ENCODE results near the gene HMCN1.

Gene HMCN1

GRCh38 chr1:185912504-185912903 is 178.3 kb downstream of the HMCN1 start:
- no peak for DNase-seq (ENCODE audit: low read depth in 2 of 2)

GRCh38 chr1:185914089-185914488 is 179.9 kb downstream of the HMCN1 start:
- no peak for DNase-seq (ENCODE audit: low read depth in 2 of 2)

GRCh38 chr1:185916861-185917260 is 182.7 kb downstream of the HMCN1 start:
- DNase-seq (ENCODE audit: low read depth in 2 of 2) = no peak

- DNase-seq (ENCODE audit: low read depth in 2 of 2) = no peak
Measured at GRCh38 chr1:185917646-185918045, 183.5 kb downstream of the HMCN1 start.

- DNase-seq (ENCODE audit: low read depth in 2 of 2) = no peak
Measured at GRCh38 chr1:185920602-185921001, 186.4 kb downstream of the HMCN1 start.

GRCh38 chr1:185921636-185922035 is 187.4 kb downstream of the HMCN1 start:
- DNase-seq (ENCODE audit: low read depth in 2 of 2) = no peak

- DNase-seq (ENCODE audit: low read depth in 2 of 2) = no peak
Measured at GRCh38 chr1:185926588-185926987, 192.4 kb downstream of the HMCN1 start.

- DNase-seq (ENCODE audit: low read depth in 2 of 2) = no peak
Measured at GRCh38 chr1:185929776-185930175, 195.6 kb downstream of the HMCN1 start.

GRCh38 chr1:185931438-185931837 is 197.2 kb downstream of the HMCN1 start:
- no peak for DNase-seq (ENCODE audit: low read depth in 2 of 2)

GRCh38 chr1:185933580-185933979 is 199.4 kb downstream of the HMCN1 start:
- no peak for DNase-seq (ENCODE audit: low read depth in 2 of 2)

GRCh38 chr1:185934476-185935189 is 200.4 kb downstream of the HMCN1 start:
- DNase-seq (ENCODE audit: low read depth in 2 of 2) = no peak

GRCh38 chr1:185935360-185935759 is 201.2 kb downstream of the HMCN1 start:
- no peak for DNase-seq (ENCODE audit: low read depth in 2 of 2)

- DNase-seq (ENCODE audit: low read depth in 2 of 2) = no peak
Measured at GRCh38 chr1:185936641-185937040, 202.4 kb downstream of the HMCN1 start.

GRCh38 chr1:185938396-185938795 is 204.2 kb downstream of the HMCN1 start:
- DNase-seq (ENCODE audit: low read depth in 2 of 2) = no peak

- DNase-seq (ENCODE audit: low read depth in 2 of 2) = no peak
Measured at GRCh38 chr1:185939142-185939541, 205.0 kb downstream of the HMCN1 start.

- DNase-seq (ENCODE audit: low read depth in 2 of 2) = no peak
Measured at GRCh38 chr1:185942961-185943360, 208.8 kb downstream of the HMCN1 start.

GRCh38 chr1:185956881-185957280 is 222.7 kb downstream of the HMCN1 start:
- no peak for DNase-seq (ENCODE audit: low read depth in 2 of 2)

- no peak for DNase-seq (ENCODE audit: low read depth in 2 of 2)
Measured at GRCh38 chr1:185957441-185958363, 223.5 kb downstream of the HMCN1 start.

- no peak for DNase-seq (ENCODE audit: low read depth in 2 of 2)
Measured at GRCh38 chr1:185960422-185961321, 226.5 kb downstream of the HMCN1 start.

- DNase-seq (ENCODE audit: low read depth in 2 of 2) = no peak
Measured at GRCh38 chr1:185961664-185962063, 227.5 kb downstream of the HMCN1 start.

- no peak for DNase-seq (ENCODE audit: low read depth in 2 of 2)
Measured at GRCh38 chr1:185964946-185965345, 230.8 kb downstream of the HMCN1 start.

- DNase-seq (ENCODE audit: low read depth in 2 of 2) = no peak
Measured at GRCh38 chr1:185965870-185966269, 231.7 kb downstream of the HMCN1 start.

Data from stimulated activated CD4-positive, alpha-beta T cell treated with anti-CD3 and anti-CD28 coated beads, Interleukin-15, amount 100 ng/mL, for 48 hours (primary cell).